MM.1S (cell line): ENCODE results near the gene VAX1.

Experiments
- DNase-seq: peaks from one replicate; pipeline ENCODE4 v3.0.0-alpha.2; 2015
- H2AFZ ChIP-seq: fragments of 300-600 bp; sonication (generic); 2 replicates; pipeline ENCODE4 v1.6.0; 2016; ENCODE audit warnings: antibody characterized with exemption, low read length
- H3F3A ChIP-seq: fragments of 300-600 bp; sonication (generic); 2 replicates; pipeline ENCODE4 v1.6.1; 2016; ENCODE audit warnings: mild to moderate bottlenecking, antibody characterized with exemption, low read length, moderate library complexity, mixed read lengths; ENCODE audit not compliant: insufficient read depth
- H3K27ac ChIP-seq: fragments of 300-600 bp; sonication (generic); 2 replicates; pipeline ENCODE4 v1.5.1; 2016; ENCODE audit warnings: mild to moderate bottlenecking, low read length
- H3K27me3 ChIP-seq: fragments of 300-600 bp; sonication (generic); replicated peaks from 2 replicates; pipeline ENCODE4 v1.6.0; 2016; ENCODE audit warnings: low read length; ENCODE audit not compliant: insufficient read depth
- H3K36me3 ChIP-seq: fragments of 300-600 bp; sonication (generic); replicated peaks from 2 replicates; pipeline ENCODE4 v1.6.1; 2016; ENCODE audit warnings: mild to moderate bottlenecking, low read length, mixed read lengths; ENCODE audit not compliant: insufficient read depth
- H3K4me1 ChIP-seq: fragments of 300-600 bp; sonication (generic); 2 replicates; pipeline ENCODE4 v1.6.1; 2016; ENCODE audit warnings: low read length, mixed read lengths
- H3K4me2 ChIP-seq: fragments of 300-600 bp; sonication (generic); 2 replicates; pipeline ENCODE4 v1.6.0; 2016; ENCODE audit warnings: low read depth, low read length
- H3K4me3 ChIP-seq: fragments of 300-600 bp; sonication (generic); 2 replicates; pipeline ENCODE4 v1.5.1; 2016; ENCODE audit warnings: low read length, mixed read lengths
- H3K79me2 ChIP-seq: fragments of 300-600 bp; sonication (generic); 2 replicates; pipeline ENCODE4 v1.6.1; 2016; ENCODE audit warnings: mixed run types, low read length, mixed read lengths
- H3K9ac ChIP-seq: fragments of 300-600 bp; sonication (generic); 2 replicates; pipeline ENCODE4 v1.6.1; 2016; ENCODE audit warnings: low read length, mixed read lengths
- H3K9me2 ChIP-seq: fragments of 300-600 bp; sonication (generic); replicated peaks from 2 replicates; pipeline ENCODE4 v1.6.1; 2016; ENCODE audit warnings: mild to moderate bottlenecking, low read length, mixed read lengths; ENCODE audit not compliant: insufficient read depth
- H3K9me3 ChIP-seq: fragments of 300-600 bp; sonication (generic); replicated peaks from 2 replicates; pipeline ENCODE4 v1.6.1; 2016; ENCODE audit warnings: mild to moderate bottlenecking, low read length, mixed read lengths; ENCODE audit not compliant: insufficient read depth
- H4K20me1 ChIP-seq: fragments of 300-600 bp; sonication (generic); 2 replicates; pipeline ENCODE4 v1.6.1; 2016; ENCODE audit warnings: mild to moderate bottlenecking, low read length, moderate library complexity, mixed read lengths; ENCODE audit not compliant: insufficient read depth
- CTCF ChIP-seq: fragments of 300-600 bp; sonication (generic); IDR thresholded peaks from 2 replicates; pipeline ENCODE4 v1.5.1; 2016; ENCODE audit warnings: antibody characterized with exemption, low read length, mixed read lengths
- EZH2 ChIP-seq: fragments of 300-600 bp; sonication (generic); optimal IDR thresholded peaks from 2 replicates; pipeline ENCODE3; 2017; ENCODE audit warnings: low read depth, mild to moderate bottlenecking, antibody characterized with exemption, low read length, mixed read lengths
- EZH2phosphoT487 ChIP-seq: fragments of 300-600 bp; sonication (generic); IDR thresholded peaks from 2 replicates; pipeline ENCODE4 v1.6.1; 2018; ENCODE audit warnings: antibody characterized with exemption, low read length

Gene VAX1

GRCh38 chr10:117152668-117153067 is 14.6 kb upstream of the VAX1 start:
- TF ChIP-seq CTCF (no peak), EZH2 (no peak), EZH2phosphoT487 (no peak)
- Histone ChIP-seq H2AFZ (no peak overlapping the region), H3F3A (no peaks in the 10 kb centered on the region)

GRCh38 chr10:117148284-117148683 is 10.2 kb upstream of the VAX1 start:
- no peak overlapping the region for H3K9ac ChIP-seq
- no peaks in the 10 kb centered on the region for H3K9me2 ChIP-seq
- no peaks in the 10 kb centered on the region for H3K9me3 ChIP-seq
- no peaks in the 10 kb centered on the region for H3K27me3 ChIP-seq
- no peak overlapping the region for H3K4me3 ChIP-seq
- no peaks in the 10 kb centered on the region for H3K79me2 ChIP-seq
- no peaks in the 10 kb centered on the region for H4K20me1 ChIP-seq
- H3K27ac ChIP-seq = no peak overlapping the region
- no peak overlapping the region for H2AFZ ChIP-seq
- no peaks in the 10 kb centered on the region for H3K36me3 ChIP-seq
- H3K4me2 ChIP-seq = no peak overlapping the region
- no peaks in the 10 kb centered on the region for H3F3A ChIP-seq
- TF ChIP-seq CTCF = no peak
- TF ChIP-seq EZH2phosphoT487 = no peak
- no peak for TF ChIP-seq EZH2
- no peak for DNase-seq
- H3K4me1 ChIP-seq = no peaks in the 10 kb centered on the region

More at GRCh38 chr10:117152668-117153067, 14.6 kb upstream of the VAX1 start:
- Histone ChIP-seq H3K9me3 (no peaks in the 10 kb centered on the region), H3K9ac (no peak overlapping the region), H3K9me2 (no peaks in the 10 kb centered on the region), H3K79me2 (no peaks in the 10 kb centered on the region), H3K27me3 (no peaks in the 10 kb centered on the region), H3K4me1 (no peaks in the 10 kb centered on the region), H4K20me1 (no peaks in the 10 kb centered on the region), H3K4me2 (no peak overlapping the region), H3K27ac (no peak overlapping the region), H3K36me3 (no peaks in the 10 kb centered on the region), H3K4me3 (no peak overlapping the region)
- no peak for DNase-seq

- Histone ChIP-seq H2AFZ (no peak overlapping the region), H3K79me2 (no peaks in the 10 kb centered on the region), H3K9me3 (no peaks in the 10 kb centered on the region), H3K9me2 (no peaks in the 10 kb centered on the region), H3K4me3 (no peak overlapping the region), H3K9ac (no peak overlapping the region), H3K4me2 (no peak overlapping the region), H3F3A (no peaks in the 10 kb centered on the region), H3K27ac (no peak overlapping the region), H3K36me3 (no peaks in the 10 kb centered on the region), H3K4me1 (no peaks in the 10 kb centered on the region), H4K20me1 (no peaks in the 10 kb centered on the region), H3K27me3 (no peaks in the 10 kb centered on the region)
- no peak for TF ChIP-seq EZH2phosphoT487
- TF ChIP-seq EZH2 = no peak
- TF ChIP-seq CTCF = no peak
- no peak for DNase-seq
Measured at GRCh38 chr10:117145019-117145418, 6.9 kb upstream of the VAX1 start.
